Right atrium auricular region (tissue), 2 donors: ENCODE results near the gene SEC14L5. TPM values are rescaled to one million over a fixed set of nuclear protein-coding genes. Genes with fewer than 3 reads are reported as not detected.

Source experiments
- DNase-seq: peaks from one replicate; pipeline ENCODE4 v3.0.0-alpha.2; 2019; ENCODE audit warnings: low spot score
- H3K27ac ChIP-seq, 2 donors: fragments of 200-600 bp; sonication (generic); 1 replicate in 1 of 2; 2 replicates in 1 of 2; pipeline ENCODE4 v1.5.1; 2016 to 2019
- H3K27me3 ChIP-seq, 2 donors: fragments of 200-600 bp; sonication (generic); one replicate each; pipeline versions ENCODE4 v1.5.1 to v1.6.0; 2017 to 2019
- H3K36me3 ChIP-seq: fragments of 200-600 bp; sonication (generic); one replicate; pipeline ENCODE4 v1.5.1; 2016
- H3K4me1 ChIP-seq, 2 donors: fragments of 200-600 bp; sonication (generic); one replicate each; pipeline versions ENCODE4 v1.5.1 to v1.6.0; 2017 to 2019
- H3K4me3 ChIP-seq, 2 donors: fragments of 200-600 bp; sonication (generic); 1 replicate in 1 of 2; 2 replicates in 1 of 2; pipeline ENCODE4 v1.5.1; 2017 to 2019; ENCODE audit warnings: mild to moderate bottlenecking in 1 of 2, moderate library complexity in 1 of 2
- H3K9me3 ChIP-seq, 2 donors: fragments of 200-600 bp; sonication (generic); one replicate each; pipeline ENCODE4 v1.5.1; 2019
- total RNA-seq, 2 donors: library from RNA; depleted of rRNA; stranded (reverse); fragments of >200 nt; gene quantifications; one replicate each; pipeline ENCODE4 v1.1.0, GENCODE V29; 2016
- TF ChIP-seq, protein P1 (sequence below), 2 donors: fragments of 200-600 bp; sonication (generic); IDR thresholded peaks; one replicate each; pipeline ENCODE4 v1.5.1; 2019; ENCODE audit warnings: antibody characterized with exemption in 2 of 2

The SEC14L5 gene
- total RNA-seq, 2 donors from 2014 or later: 0.28 to 2.0 TPM

GRCh38 chr16:4942481-4942880, 15.6 kb upstream of the SEC14L5 start:
- TF ChIP-seq, protein P1, sequence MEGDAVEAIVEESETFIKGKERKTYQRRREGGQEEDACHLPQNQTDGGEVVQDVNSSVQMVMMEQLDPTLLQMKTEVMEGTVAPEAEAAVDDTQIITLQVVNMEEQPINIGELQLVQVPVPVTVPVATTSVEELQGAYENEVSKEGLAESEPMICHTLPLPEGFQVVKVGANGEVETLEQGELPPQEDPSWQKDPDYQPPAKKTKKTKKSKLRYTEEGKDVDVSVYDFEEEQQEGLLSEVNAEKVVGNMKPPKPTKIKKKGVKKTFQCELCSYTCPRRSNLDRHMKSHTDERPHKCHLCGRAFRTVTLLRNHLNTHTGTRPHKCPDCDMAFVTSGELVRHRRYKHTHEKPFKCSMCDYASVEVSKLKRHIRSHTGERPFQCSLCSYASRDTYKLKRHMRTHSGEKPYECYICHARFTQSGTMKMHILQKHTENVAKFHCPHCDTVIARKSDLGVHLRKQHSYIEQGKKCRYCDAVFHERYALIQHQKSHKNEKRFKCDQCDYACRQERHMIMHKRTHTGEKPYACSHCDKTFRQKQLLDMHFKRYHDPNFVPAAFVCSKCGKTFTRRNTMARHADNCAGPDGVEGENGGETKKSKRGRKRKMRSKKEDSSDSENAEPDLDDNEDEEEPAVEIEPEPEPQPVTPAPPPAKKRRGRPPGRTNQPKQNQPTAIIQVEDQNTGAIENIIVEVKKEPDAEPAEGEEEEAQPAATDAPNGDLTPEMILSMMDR (IDR thresholded peaks at IDR 0.05): no peak
- DNase-seq: no peak
- Histone ChIP-seq H3K36me3 (no peaks in the 10 kb centered on the region), H3K4me3 (no peak overlapping the region), H3K27me3 (no peaks in the 10 kb centered on the region), H3K27ac (peak overlapping the region; percentile 71), H3K9me3 (no peaks in the 10 kb centered on the region), H3K4me1 (peaks cover 0 to 39% of the 10 kb centered on the region in 2 donors)

- Histone ChIP-seq H3K36me3 (no peaks in the 10 kb centered on the region), H3K27ac (peak overlapping the region; percentile 71), H3K4me1 (peaks cover 0 to 39% of the 10 kb centered on the region in 2 donors), H3K27me3 (no peaks in the 10 kb centered on the region), H3K9me3 (no peaks in the 10 kb centered on the region), H3K4me3 (no peak overlapping the region)
- TF ChIP-seq, protein P1 (IDR thresholded peaks at IDR 0.05): no peak
- DNase-seq: peak; percentile 94
Measured at GRCh38 chr16:4944333-4945281, 13.5 kb upstream of the SEC14L5 start.

- Histone ChIP-seq H3K4me1 (peaks cover 0 to 39% of the 10 kb centered on the region in 2 donors), H3K27me3 (no peaks in the 10 kb centered on the region), H3K9me3 (no peaks in the 10 kb centered on the region), H3K36me3 (no peaks in the 10 kb centered on the region), H3K27ac (peak overlapping the region; percentile 71), H3K4me3 (no peak overlapping the region)
- DNase-seq: peak; percentile 72
- TF ChIP-seq, protein P1 (IDR thresholded peaks at IDR 0.05): no peak
Measured at GRCh38 chr16:4945560-4946502, 12.3 kb upstream of the SEC14L5 start.

DNA sequence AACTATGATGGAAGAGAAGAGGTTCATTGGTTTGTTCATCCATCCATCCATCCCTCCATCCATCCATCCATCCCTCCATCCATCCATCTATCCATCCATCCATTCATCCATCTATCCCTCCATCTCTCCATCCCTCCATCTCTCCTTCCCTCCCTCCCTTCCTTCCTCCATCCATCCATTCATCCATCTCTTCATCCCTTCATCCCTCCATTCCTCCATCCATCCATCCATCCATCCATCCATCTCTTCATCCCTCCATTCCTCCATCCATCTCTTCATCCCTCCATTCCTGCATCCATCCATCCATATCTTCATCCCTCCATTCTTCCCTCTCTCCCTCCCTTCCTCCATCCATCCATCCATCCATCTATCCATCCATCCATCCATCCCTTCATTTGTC, 11.2 kb upstream of the SEC14L5 start:
- H3K36me3 ChIP-seq: no peaks in the 10 kb centered on the region
- H3K9me3 ChIP-seq: no peaks in the 10 kb centered on the region
- no peaks in the 10 kb centered on the region for H3K27me3 ChIP-seq
- DNase-seq: no peak
- no peak overlapping the region for H3K4me3 ChIP-seq
- peaks cover 0 to 39% of the 10 kb centered on the region in 2 donors for H3K4me1 ChIP-seq
- H3K27ac ChIP-seq: no peak overlapping the region
- TF ChIP-seq, protein P1 (IDR thresholded peaks at IDR 0.05): no peak

- H3K27ac ChIP-seq: no peak overlapping the region
- TF ChIP-seq, protein P1 (IDR thresholded peaks at IDR 0.05): no peak
Measured at GRCh38 chr16:4947722-4948503, 10.2 kb upstream of the SEC14L5 start.

More at GRCh38 chr16:4947722-4948503, 10.2 kb upstream of the SEC14L5 start:
- Histone ChIP-seq H3K4me3 (no peak overlapping the region), H3K9me3 (no peaks in the 10 kb centered on the region), H3K27me3 (no peaks in the 10 kb centered on the region), H3K36me3 (no peaks in the 10 kb centered on the region), H3K4me1 (peaks cover 0 to 32% of the 10 kb centered on the region in 2 donors)
- DNase-seq: no peak
